Femur (tissue), 1 donor: Measurements from ENCODE around the gene ARID1B.

ENCODE experiments used
- DNase-seq: peaks from one replicate; pipeline ENCODE4 v3.0.0-alpha.2; 2017

ARID1B gene

GRCh38 chr6:157239671-157240058, 462.5 kb downstream of the ARID1B start:
- no peak for DNase-seq

DNA sequence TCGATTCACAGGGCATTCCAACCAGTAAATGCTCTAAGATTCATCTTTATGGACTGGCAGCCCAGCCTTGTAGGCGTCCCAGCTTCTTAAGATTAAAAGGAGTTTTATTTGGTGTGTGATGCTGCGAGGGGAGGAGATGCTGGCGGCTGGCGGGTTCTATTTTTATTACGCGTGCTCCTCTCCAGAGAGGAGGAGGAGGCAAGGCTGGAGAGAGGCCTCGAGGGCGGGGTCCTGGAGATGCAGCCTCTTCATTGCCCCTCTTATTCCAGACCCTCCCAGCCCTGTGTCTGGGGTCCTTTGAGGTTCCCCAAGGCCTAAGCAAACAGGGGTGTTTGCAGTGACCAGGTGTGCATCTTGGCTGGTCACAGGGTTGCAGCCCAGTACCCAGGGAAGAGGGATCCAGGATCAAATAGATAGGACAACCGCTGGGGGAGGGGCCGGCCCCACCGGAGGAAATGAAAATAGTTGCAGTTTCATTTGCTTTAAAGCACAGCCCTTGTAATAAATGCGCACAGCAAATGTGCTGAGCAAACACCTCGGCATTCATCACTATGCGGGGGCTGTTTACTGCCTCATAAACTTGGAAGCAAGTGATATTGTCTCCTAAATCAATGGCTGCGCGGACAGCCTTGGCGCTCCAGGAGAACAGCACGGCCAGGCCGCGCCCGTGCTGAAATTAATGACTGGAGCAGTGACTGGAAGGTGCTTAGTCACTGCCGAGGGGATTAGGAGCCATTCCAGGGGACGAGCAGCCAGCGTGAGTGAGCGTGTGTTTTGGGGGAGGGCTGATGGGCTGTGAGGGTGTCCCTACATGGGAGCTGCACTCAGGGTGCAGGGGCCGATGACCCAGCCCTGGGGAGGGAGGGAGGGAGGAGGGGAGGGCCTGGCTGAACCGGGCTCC, 463.1 kb downstream of the ARID1B start:
- peak; percentile 67 for DNase-seq

- no peak for DNase-seq
Measured at GRCh38 chr6:157240960-157241311, 463.8 kb downstream of the ARID1B start.

DNA sequence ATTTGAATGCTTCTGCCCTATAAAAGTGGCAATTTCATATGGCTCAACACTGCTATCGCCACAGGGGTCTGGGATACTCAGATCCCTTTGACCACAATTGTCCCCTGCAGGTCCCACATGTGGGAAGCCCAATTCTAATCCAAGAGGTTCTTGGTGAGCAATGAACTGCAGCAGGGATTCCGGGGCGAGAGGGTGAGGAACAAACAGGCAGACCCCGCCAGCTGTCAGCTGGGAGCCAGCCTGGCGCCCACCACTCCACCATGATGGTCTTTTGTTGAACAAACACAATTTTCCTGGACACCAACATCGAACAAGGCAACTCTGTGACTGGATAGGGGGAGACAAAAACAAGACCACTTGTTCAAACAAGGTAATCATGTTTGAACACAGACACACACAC, 465.6 kb downstream of the ARID1B start:
- no peak for DNase-seq

GRCh38 chr6:157244175-157244574, 467.0 kb downstream of the ARID1B start:
- DNase-seq, result no peak

DNA sequence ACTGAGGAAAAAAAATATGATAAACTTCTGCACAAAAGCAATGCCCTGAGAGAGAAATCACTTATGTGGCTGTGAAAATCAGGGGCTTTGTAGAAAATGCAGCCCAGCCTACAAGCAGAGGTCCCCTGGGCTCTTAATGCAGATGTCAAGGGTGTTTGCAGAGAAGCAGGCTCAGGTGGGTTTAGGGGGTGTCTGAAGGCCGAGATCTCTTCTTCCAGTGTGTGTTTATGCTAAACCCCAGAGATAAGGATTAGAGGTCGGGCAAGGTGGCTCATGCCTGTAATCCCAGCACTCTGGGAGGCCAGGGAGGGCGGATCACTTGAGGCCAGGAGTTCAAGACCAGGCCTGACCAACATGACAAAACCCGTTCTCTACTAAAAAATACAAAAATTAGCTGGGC, 467.6 kb downstream of the ARID1B start:
- no peak for DNase-seq

DNA sequence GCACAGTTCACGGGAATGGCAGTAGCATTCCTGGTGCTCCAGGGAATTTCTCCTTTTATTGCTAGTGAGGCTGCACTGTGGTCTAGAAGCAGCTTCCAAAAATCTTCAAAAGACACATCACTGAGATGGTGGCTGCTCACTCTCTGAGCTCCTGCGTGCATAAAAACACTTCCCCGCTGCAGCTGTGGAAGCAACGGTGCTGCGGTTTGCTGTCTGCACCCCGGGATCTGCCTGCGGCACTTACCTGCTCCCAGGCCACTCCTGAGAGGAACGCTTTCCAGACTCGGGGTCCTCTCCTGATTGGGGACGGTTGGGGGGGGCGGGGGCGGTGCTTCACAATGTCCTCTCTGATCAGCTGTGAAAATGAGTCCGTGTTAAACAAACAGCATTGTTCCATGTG, 468.3 kb downstream of the ARID1B start:
- DNase-seq, result no peak

DNA sequence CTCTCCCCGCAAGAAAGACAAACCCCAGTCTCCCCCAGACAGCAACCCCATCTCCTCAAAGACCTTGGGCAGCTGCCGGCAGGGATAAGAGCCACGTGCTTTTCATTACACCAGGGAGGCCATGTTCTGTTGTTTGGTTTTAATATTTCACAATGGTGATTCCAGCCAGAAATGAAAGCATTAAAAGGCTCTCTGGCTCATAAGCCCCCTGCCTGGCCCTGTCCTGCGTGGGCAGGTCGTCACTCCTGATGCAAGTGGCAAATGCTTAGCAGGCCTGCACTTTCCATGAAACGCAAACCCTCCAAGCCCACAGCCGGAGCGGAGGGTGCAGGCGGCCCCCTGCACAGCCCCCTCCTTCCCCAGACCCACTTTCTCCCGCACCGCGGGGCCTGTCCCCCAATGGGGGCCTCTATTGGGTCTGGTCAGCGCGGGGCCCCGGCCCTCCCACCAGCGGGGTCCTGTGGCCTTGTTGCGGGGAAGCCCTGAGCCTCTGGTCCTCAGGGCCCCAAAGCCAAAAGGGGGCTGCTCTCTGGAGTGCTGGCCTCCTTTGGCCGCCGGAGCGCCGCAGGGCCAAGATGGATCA, 469.0 kb downstream of the ARID1B start:
- DNase-seq, result no peak

- no peak for DNase-seq
Measured at GRCh38 chr6:157246771-157247484, 469.8 kb downstream of the ARID1B start.

DNA sequence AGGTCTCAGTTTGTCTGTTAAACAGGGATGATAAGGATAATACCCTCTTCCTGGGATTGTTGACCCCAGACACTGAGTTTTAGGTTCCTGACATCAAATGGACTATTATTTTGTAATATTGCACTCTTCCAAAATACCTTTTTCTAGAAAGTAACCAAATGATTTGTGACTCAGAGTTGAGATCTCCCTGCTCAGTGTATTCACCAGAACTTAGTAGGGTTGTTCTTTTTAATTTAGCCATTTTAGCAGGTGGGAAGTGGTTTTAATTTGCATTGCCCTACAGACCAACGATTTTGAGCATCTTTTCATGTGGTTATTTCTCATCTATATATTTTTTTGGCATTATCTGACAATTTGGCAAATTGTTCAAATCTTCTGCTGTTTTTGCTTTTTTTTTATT, 471.1 kb downstream of the ARID1B start:
- DNase-seq, result no peak

- no peak for DNase-seq
Measured at GRCh38 chr6:157249826-157250225, 472.6 kb downstream of the ARID1B start.

GRCh38 chr6:157251586-157252247, 474.5 kb downstream of the ARID1B start:
- DNase-seq, result no peak

DNA sequence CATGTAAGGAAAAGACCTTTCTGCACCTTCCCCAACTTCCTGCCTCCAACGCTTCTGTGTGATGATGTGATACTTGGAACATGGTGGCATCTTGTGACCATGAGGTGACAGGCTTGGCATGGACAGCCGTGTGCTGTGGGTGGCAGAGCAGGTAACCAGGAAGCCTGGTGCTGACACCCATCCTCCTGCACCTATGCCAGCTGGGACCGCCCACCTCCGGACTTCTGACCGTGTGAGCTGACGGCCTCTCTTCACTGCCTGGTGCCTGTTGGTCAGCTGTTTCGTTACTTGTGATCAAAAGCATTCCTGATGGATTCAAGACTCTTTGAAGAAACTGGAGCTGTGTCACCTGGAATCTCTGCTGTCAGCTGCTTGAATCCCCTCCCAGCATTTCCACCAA, 475.8 kb downstream of the ARID1B start:
- DNase-seq, result no peak

DNA sequence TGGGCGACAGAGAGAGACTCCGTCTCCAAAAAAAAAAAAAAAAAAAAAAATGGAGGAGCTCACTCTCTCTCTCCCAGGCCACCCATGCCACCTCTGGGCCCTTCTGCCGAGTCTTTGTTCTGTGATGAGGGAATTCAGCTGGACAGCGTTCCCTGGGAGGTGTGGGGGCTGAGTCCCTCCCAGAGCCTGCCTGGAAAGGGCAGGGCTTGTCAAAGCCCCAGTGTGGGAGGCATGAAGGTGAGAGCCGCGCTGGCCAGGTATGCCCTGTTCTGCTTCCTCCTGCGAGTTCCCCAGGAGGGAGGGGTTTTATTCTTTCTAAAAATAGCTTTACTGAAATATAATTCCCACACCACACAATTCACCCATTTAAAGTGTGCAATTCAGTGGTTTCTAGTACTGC, 476.5 kb downstream of the ARID1B start:
- no peak for DNase-seq

DNA sequence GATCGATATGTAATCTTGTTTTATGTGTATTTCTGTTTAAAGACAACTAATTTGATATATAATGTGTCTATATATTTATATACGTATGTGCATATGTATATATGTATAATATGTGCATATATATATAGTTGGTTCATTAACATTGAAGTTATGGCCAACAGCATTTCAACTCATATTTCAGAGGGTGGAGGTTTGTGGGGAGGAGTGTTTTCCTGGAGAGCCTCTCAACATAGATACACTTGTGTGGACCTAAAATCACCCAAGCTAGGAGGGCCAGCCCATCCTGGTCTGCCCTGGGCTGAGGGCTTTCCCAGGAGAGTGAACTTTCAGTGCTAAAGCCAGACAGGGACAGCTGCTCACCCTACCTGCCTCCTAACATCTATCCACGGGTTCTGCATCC, 477.4 kb downstream of the ARID1B start:
- DNase-seq, result no peak

GRCh38 chr6:157255079-157255478, 477.9 kb downstream of the ARID1B start:
- no peak for DNase-seq

DNA sequence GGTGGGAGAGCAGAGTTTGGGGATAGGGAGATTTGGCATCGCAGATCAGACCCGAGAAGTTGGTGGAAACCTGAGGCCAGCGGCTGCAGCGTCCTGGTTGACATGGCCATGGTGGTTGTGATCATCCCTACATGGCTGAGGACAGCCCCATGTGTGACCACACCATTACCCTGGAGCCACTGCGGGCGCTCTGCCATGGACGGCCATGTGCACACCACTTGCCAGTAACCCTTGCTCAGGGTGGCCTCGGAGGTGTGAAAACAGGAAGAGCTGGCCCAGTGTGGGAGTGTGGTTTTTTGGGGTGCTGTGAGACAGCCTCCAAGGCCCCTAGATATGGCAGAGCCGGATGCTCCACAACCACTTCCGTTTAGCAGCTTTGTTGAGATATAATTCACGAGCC, 481.7 kb downstream of the ARID1B start:
- no peak for DNase-seq

DNA sequence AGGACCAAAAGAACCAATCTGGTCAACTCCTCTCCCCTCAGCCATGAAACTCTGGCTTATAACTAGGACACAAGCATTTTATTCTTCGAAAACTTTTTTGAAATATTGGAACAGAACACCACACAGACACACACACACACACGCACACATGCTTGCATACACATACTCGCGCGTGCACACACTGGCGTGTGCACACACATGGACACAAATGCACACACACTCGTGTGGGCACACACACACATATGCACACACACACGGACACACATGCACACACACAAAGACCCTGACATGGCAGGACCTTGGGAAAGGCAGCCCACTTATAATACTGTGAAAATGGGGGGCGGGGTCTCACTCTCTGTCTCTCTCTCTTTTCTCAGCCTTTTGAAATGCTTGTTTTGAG, 482.3 kb downstream of the ARID1B start:
- DNase-seq, result no peak
